ENCODE measurements around the gene SYNDIG1.

Gene SYNDIG1

GRCh38 chr20:24469116-24469893 lies at the start of gene SYNDIG1:
TSS of gene SYNDIG1 (plus strand) at chr20:24469629. CDS start at chr20:24543098, 73,469 bp downstream.
- no peak for DNase-seq (ENCODE audit: low read depth in 2 of 2)

DNA sequence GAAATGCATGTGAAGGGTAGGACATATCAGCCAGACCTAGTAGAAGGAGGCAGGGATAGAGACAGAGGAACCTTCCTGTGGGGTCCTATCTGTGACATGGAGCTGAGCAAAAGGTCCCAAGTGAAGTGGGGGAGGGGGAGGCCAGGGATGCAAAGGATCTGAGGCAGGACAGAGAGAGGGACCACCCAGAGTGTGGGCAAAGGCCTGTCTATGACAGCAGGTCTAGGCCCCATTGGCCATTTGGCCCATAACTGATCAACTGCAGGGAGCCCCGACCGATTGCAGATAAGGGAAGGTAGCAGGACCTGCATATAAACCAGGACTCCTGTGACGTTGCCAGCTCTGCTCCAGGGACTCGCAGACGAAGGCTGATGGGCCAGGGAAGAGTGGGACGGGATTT lies 49.6 kb upstream of the SYNDIG1 start:
- DNase-seq (ENCODE audit: low read depth in 2 of 2): no peak

- no peak for DNase-seq (ENCODE audit: low read depth in 2 of 2)
Measured at GRCh38 chr20:24420567-24420966, 48.9 kb upstream of the SYNDIG1 start.

DNA sequence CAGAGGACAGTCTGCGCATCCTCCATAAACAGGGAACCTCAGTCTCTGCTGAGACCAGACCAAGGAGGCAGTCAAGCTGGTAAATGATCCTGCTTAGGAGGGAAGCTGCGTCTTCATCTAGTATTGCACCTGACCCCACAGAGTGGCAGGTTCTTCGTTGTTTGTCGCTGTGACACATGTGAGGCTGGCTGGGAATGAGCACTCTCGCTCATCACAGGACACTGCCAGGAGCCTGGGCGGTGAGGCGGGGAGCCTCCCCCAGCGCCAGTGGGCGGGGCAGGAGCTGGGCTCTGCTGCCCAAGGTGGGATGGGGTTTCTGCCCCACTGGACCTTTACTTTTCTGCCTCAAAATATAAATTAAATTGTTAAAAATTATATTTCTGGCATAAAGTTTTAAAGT lies 48.4 kb upstream of the SYNDIG1 start:
- DNase-seq (ENCODE audit: low read depth in 2 of 2): no peak

- no peak for DNase-seq (ENCODE audit: low read depth in 2 of 2)
Measured at GRCh38 chr20:24422091-24422760, 47.2 kb upstream of the SYNDIG1 start.

GRCh38 chr20:24423390-24424313 lies 45.8 kb upstream of the SYNDIG1 start:
- DNase-seq (ENCODE audit: low read depth in 2 of 2): no peak

GRCh38 chr20:24425523-24426135 lies 43.8 kb upstream of the SYNDIG1 start:
- DNase-seq (ENCODE audit: low read depth in 2 of 2): no peak

DNA sequence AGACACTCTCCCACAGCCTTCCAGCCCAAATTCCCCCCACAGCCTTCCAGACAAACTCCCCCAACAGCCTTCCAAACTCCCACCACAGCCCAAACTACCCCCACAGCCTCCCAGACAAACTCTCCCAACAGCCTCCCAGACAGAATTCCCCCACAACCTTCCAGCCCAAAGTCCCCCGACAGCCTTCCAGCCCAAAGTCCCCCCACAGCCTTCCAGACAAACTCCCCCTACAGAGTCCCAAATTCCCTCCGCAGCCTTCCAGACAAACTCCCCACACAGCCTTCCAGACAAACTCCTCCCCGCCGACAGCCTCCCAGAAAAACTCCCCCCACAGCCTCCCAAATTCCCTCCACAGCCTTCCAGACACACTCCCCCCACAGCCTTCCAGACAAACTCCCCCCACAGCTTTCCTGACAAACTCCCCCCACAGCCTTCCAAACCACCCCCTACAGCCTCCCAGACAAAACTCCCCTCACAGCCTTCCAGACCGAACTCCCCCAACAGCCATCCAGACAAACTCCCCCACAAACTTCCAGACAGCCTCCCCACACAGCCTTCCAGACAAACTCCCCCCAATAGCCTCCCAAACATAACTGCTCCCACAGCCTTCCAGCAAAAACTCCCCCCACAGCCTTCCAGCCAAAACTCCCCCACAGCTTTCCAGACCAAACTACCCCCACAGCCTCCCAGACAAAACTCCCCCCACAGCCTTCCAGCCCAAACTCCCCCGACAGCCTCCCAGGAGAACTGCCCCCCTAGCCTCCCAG lies 38.0 kb upstream of the SYNDIG1 start:
- DNase-seq (ENCODE audit: low read depth in 2 of 2): no peak

DNA sequence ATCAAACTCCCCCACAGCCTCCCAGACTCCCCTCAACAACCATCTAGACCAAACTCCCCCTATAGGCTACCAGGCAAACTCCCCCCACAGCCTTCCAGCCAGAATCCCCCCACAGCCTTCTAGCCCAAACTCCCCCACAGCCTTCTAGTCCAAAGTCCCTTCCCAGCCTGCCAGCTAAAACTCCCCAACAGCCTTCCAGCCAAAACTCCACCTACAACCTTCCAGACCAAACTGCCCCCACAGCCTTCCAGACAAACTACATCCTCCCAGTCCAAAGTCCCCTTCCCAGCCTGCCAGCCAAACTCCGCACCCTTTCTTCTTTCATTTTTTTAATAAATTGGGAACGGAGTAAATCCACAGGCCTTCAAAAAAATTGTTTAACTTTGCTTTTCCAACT lies 37.4 kb upstream of the SYNDIG1 start:
- DNase-seq (ENCODE audit: low read depth in 2 of 2): no peak

DNA sequence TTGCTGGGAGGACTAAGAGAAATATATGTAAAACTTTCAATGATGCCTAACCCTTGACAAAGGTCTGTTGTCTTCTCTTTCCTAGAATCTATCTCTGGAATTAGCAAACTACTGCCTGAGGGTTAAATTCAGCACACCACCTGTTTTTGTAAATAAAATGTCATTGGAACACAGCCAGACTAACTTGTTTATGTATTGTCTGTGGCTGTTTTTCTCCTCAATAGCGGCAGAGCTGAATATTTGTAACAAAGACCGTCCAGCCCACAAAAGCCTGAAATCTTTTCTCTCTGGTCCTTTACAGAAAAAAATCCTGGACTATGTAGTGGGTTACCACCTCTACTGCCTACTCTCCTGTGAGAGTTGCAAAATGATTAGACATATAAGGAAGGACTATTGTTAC lies 33.3 kb upstream of the SYNDIG1 start:
- no peak for DNase-seq (ENCODE audit: low read depth in 2 of 2)

GRCh38 chr20:24437196-24438082 lies 32.0 kb upstream of the SYNDIG1 start:
- no peak for DNase-seq (ENCODE audit: low read depth in 2 of 2)

DNA sequence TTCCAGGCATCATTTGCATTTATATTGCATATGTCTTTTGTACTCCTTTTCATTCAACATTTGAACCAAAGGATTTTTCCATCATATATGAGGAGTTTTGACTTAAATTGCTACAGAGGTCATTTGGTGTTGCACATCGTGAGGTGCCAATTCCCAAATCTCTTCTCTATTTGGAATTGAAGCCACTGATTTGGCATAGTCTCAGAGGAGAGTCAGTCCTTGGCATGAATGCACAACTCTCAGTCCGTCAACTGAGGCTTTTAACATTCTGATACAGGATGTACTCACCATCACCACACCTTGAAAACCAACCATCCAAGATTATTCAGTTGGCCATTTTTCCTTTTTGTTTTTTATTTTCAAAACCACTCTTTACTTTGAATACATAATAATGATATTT lies 31.1 kb upstream of the SYNDIG1 start:
- DNase-seq (ENCODE audit: low read depth in 2 of 2): no peak

- no peak for DNase-seq (ENCODE audit: low read depth in 2 of 2)
Measured at GRCh38 chr20:24439737-24440387, 29.6 kb upstream of the SYNDIG1 start.

- no peak for DNase-seq (ENCODE audit: low read depth in 2 of 2)
Measured at GRCh38 chr20:24441661-24442060, 27.8 kb upstream of the SYNDIG1 start.

GRCh38 chr20:24442909-24443308 lies 26.5 kb upstream of the SYNDIG1 start:
- no peak for DNase-seq (ENCODE audit: low read depth in 2 of 2)

GRCh38 chr20:24443436-24443835 lies 26.0 kb upstream of the SYNDIG1 start:
- no peak for DNase-seq (ENCODE audit: low read depth in 2 of 2)

GRCh38 chr20:24444526-24445190 lies 24.8 kb upstream of the SYNDIG1 start:
- no peak for DNase-seq (ENCODE audit: low read depth in 2 of 2)

GRCh38 chr20:24445510-24446170 lies 23.8 kb upstream of the SYNDIG1 start:
- DNase-seq (ENCODE audit: low read depth in 2 of 2): no peak
